HEK293 (cell line): Measurements from ENCODE around the gene CHRNA9.
"Not testable (repeated sequence)": the region's sequence is repeated elsewhere in the genome, so short reads cannot be mapped to it uniquely, and the experiment has no call there.

Experiments used
- CTCF ChIA-PET: fragments of 350-600 bp; formaldehyde crosslinking; extraction: SDS; loops from one replicate; lab custom pipeline; 2021; ENCODE audit warnings: antibody characterized with exemption; lab: Yijun Ruan, JAX
- POLR2A ChIA-PET: fragments of 300-600 bp; formaldehyde crosslinking; extraction: SDS; loops from one replicate; lab custom pipeline; 2020; ENCODE audit warnings: antibody characterized with exemption, inconsistent platforms; lab: Yijun Ruan, JAX
- H3K27ac ChIP-seq: fragments of 200-500 bp; sonication (Bioruptor generic); 2 replicates; pipeline ENCODE4 v1.5.1; 2014; ENCODE audit warnings: low read depth, low read length, control low read depth, inconsistent platforms; ENCODE audit errors: extremely low read depth
- H3K36me3 ChIP-seq, 2 experiments: fragments of 200-500 bp in 1 of 2; sonication (Bioruptor generic) in 1 of 2; 1 replicate in 1 of 2; 2 replicates in 1 of 2; pipeline ENCODE4 v1.5.1; 2014 to 2017; ENCODE audit warnings: inconsistent platforms in 2 of 2, low read length in 2 of 2; ENCODE audit not compliant: control insufficient read depth in 2 of 2, insufficient read depth in 1 of 2
- H3K4me1 ChIP-seq: fragments of 200-500 bp; sonication (Bioruptor generic); 2 replicates; pipeline ENCODE4 v1.5.1; 2014; ENCODE audit warnings: mild to moderate bottlenecking, low read length, inconsistent platforms; ENCODE audit not compliant: control insufficient read depth, insufficient read depth
- H3K4me3 ChIP-seq: 2 replicates; pipeline ENCODE4 v1.5.1; 2011; ENCODE audit warnings: low read depth, mild to moderate bottlenecking, control low read depth, low read length, moderate library complexity
- H3K9me3 ChIP-seq: fragments of 200-500 bp; sonication (Bioruptor generic); 2 replicates; pipeline ENCODE4 v1.5.1; 2014; ENCODE audit warnings: low read depth, low read length, inconsistent platforms; ENCODE audit not compliant: control insufficient read depth, insufficient read depth
- ELK4 ChIP-seq: IDR thresholded peaks from 2 replicates; pipeline ENCODE4 v1.6.1; 2011; ENCODE audit warnings: mild to moderate bottlenecking, low read depth, low read length, borderline replicate concordance
- IKZF3 ChIP-seq: fragments of 450-650 bp; IDR thresholded peaks from 2 replicates; pipeline ENCODE4 v1.5.0; 2018; ENCODE audit warnings: missing biosample characterization, mild to moderate bottlenecking, missing genetic modification characterization, moderate library complexity
- KLF16 ChIP-seq: fragments of 450-650 bp; formaldehyde crosslinking; IDR thresholded peaks from 2 replicates; pipeline ENCODE4 v1.5.1; 2017; ENCODE audit warnings: missing biosample characterization, missing genetic modification characterization
- PATZ1 ChIP-seq: fragments of 450-650 bp; formaldehyde crosslinking; IDR thresholded peaks from 2 replicates; pipeline ENCODE4 v1.5.1; 2016; ENCODE audit warnings: missing biosample characterization, missing genetic modification characterization
- SCRT1 ChIP-seq: fragments of 450-650 bp; formaldehyde crosslinking; IDR thresholded peaks from 2 replicates; pipeline ENCODE4 v1.5.1; 2016; ENCODE audit warnings: missing biosample characterization, missing genetic modification characterization, borderline replicate concordance
- ZBTB6 ChIP-seq: fragments of 450-650 bp; formaldehyde crosslinking; IDR thresholded peaks from 2 replicates; pipeline ENCODE4 v1.5.1; 2017; ENCODE audit warnings: missing biosample characterization, missing genetic modification characterization
- ZNF121 ChIP-seq: fragments of 450-650 bp; formaldehyde crosslinking; IDR thresholded peaks from 2 replicates; pipeline ENCODE4 v1.5.1; 2016; ENCODE audit warnings: missing biosample characterization, missing genetic modification characterization
- ZNF16 ChIP-seq: fragments of 450-650 bp; formaldehyde crosslinking; IDR thresholded peaks from 2 replicates; pipeline ENCODE4 v1.5.1; 2016; ENCODE audit warnings: low read depth, missing biosample characterization, missing genetic modification characterization
- ZNF19 ChIP-seq: fragments of 450-650 bp; formaldehyde crosslinking; IDR thresholded peaks from 2 replicates; pipeline ENCODE4; 2016; ENCODE audit warnings: missing biosample characterization, missing genetic modification characterization, low read depth
- ZNF223 ChIP-seq: fragments of 450-650 bp; formaldehyde crosslinking; IDR thresholded peaks from 2 replicates; pipeline ENCODE4 v1.5.1; 2016; ENCODE audit warnings: missing biosample characterization, missing genetic modification characterization
- ZNF354C ChIP-seq: fragments of 450-650 bp; formaldehyde crosslinking; IDR thresholded peaks from 2 replicates; pipeline ENCODE4 v1.5.1; 2016; ENCODE audit warnings: missing biosample characterization, missing genetic modification characterization, low read depth, borderline replicate concordance
- ZNF473 ChIP-seq: fragments of 450-650 bp; formaldehyde crosslinking; IDR thresholded peaks from 2 replicates; pipeline ENCODE4 v1.5.1; 2017; ENCODE audit warnings: missing biosample characterization, missing genetic modification characterization
- ZNF513 ChIP-seq: fragments of 450-650 bp; IDR thresholded peaks from 2 replicates; pipeline ENCODE4 v1.5.1; 2018; ENCODE audit warnings: missing biosample characterization, missing genetic modification characterization
- ZNF626 ChIP-seq: fragments of 450-650 bp; sonication (Bioruptor Pico); formaldehyde crosslinking; IDR thresholded peaks from 2 replicates; pipeline ENCODE4 v1.5.1; 2018; ENCODE audit warnings: missing biosample characterization, missing genetic modification characterization, inconsistent platforms
- ZNF670 ChIP-seq: fragments of 450-650 bp; formaldehyde crosslinking; IDR thresholded peaks from 2 replicates; pipeline ENCODE4 v1.5.1; 2016; ENCODE audit warnings: missing biosample characterization, missing genetic modification characterization, low read depth
- ZNF704 ChIP-seq: fragments of 450-650 bp; formaldehyde crosslinking; IDR thresholded peaks from 2 replicates; pipeline ENCODE4 v1.5.1; 2016; ENCODE audit warnings: missing biosample characterization, missing genetic modification characterization
- ZNF777 ChIP-seq: fragments of 450-650 bp; formaldehyde crosslinking; IDR thresholded peaks from 2 replicates; pipeline ENCODE4 v1.5.1; 2017; ENCODE audit warnings: missing biosample characterization, missing genetic modification characterization, borderline replicate concordance
- ZNF785 ChIP-seq: fragments of 450-650 bp; formaldehyde crosslinking; IDR thresholded peaks from 2 replicates; pipeline ENCODE4 v1.5.1; 2016; ENCODE audit warnings: missing biosample characterization, missing genetic modification characterization

CHRNA9 gene

GRCh38 chr4:40388239-40388638 lies 53.1 kb downstream of the CHRNA9 start:
- no peaks in the 10 kb centered on the region for H3K36me3 ChIP-seq
- H3K4me3 ChIP-seq: no peak overlapping the region
- H3K4me1 ChIP-seq: no peaks in the 10 kb centered on the region
- ChIA-PET POLR2A (no interaction called here), CTCF (interaction anchor here (0.6 to 1.3 kb wide), 3 partner anchors 22 to 133 kb away, joined by 3 to 4 read pairs (median 3); no protein-coding TSS in a partner anchor)
- TF ChIP-seq ZNF19 (tag by site-specific recombination) (no peak), ZNF704 (tag by site-specific recombination) (no peak), ELK4 (no peak), ZNF785 (tag by site-specific recombination) (no peak), ZNF354C (tag by site-specific recombination) (no peak), ZNF777 (no peak), PATZ1 (tag by site-specific recombination) (no peak), IKZF3 (tag by site-specific recombination) (no peak), ZBTB6 (no peak), ZNF513 (tag by site-specific recombination) (no peak), ZNF121 (tag by site-specific recombination) (no peak), ZNF670 (no peak), ZNF626 (tag by site-specific recombination) (no peak)
- H3K9me3 ChIP-seq: no peaks in the 10 kb centered on the region
- H3K27ac ChIP-seq: no peak overlapping the region

GRCh38 chr4:40389986-40390385 lies 54.9 kb downstream of the CHRNA9 start:
- no peaks in the 10 kb centered on the region for H3K9me3 ChIP-seq
- CTCF ChIA-PET: no interaction called here
- H3K4me1 ChIP-seq: no peaks in the 10 kb centered on the region
- POLR2A ChIA-PET: no interaction called here
- no peaks in the 10 kb centered on the region for H3K36me3 ChIP-seq
- H3K4me3 ChIP-seq: no peak overlapping the region
- H3K27ac ChIP-seq: no peak overlapping the region
- no peak for TF ChIP-seq ZNF473 (tag by site-specific recombination)
- no peak for TF ChIP-seq ZNF223 (tag by site-specific recombination)
- no peak for TF ChIP-seq SCRT1 (tag by site-specific recombination)
- TF ChIP-seq ZNF16 (tag by site-specific recombination): no peak
- no peak for TF ChIP-seq KLF16

- H3K36me3 ChIP-seq, POLR2A ChIA-PET, H3K27ac ChIP-seq, H3K4me1 ChIP-seq, CTCF ChIA-PET, H3K4me3 ChIP-seq, H3K9me3 ChIP-seq: not testable (repeated sequence)
These were observed 57.1 kb downstream of the CHRNA9 start for GRCh38 chr4:40392241-40392640.
